Measurements from ENCODE around the gene MAGEB17.

The MAGEB17 gene

GRCh38 chrX:16207634-16208033 lies 40.4 kb downstream of the MAGEB17 start:
- DNase-seq = no peak

GRCh38 chrX:16208601-16209000 lies 41.3 kb downstream of the MAGEB17 start:
- DNase-seq = no peak

- no peak for DNase-seq
Observed at GRCh38 chrX:16210061-16210460, 42.8 kb downstream of the MAGEB17 start.

- no peak for DNase-seq
Observed at GRCh38 chrX:16212024-16212423, 44.7 kb downstream of the MAGEB17 start.

GRCh38 chrX:16212436-16212835 lies 45.2 kb downstream of the MAGEB17 start:
- DNase-seq = no peak

- no peak for DNase-seq
Observed at GRCh38 chrX:16213961-16214360, 46.7 kb downstream of the MAGEB17 start.

- no peak for DNase-seq
Observed at GRCh38 chrX:16215660-16216059, 48.4 kb downstream of the MAGEB17 start.

Data from nucleus accumbens (tissue), 56 donors.